HG03565 (cell line): ENCODE data around the gene LMNTD2.
"Not testable (repeated sequence)": the region's sequence is repeated elsewhere in the genome, so short reads cannot be mapped to it uniquely, and the experiment has no call there.

ENCODE experiments used
- ATAC-seq: cut with Tn5 transposase; IDR thresholded peaks from one replicate; pipeline ENCODE4 v1.9.1; 2021; ENCODE audit warnings: mild to moderate bottlenecking, moderate library complexity; ENCODE audit not compliant: unreplicated experiment

Gene LMNTD2

GRCh38 chr11:516918-517685, 43.4 kb downstream of the LMNTD2 start:
- not testable (repeated sequence) for ATAC-seq

- ATAC-seq: no peak
These were observed 44.1 kb downstream of the LMNTD2 start for GRCh38 chr11:516400-516799.

- ATAC-seq: no peak
These were observed 45.4 kb downstream of the LMNTD2 start for GRCh38 chr11:515131-515530.

GRCh38 chr11:514606-515005, 45.9 kb downstream of the LMNTD2 start:
- no peak for ATAC-seq

- ATAC-seq: no peak
These were observed 47.6 kb downstream of the LMNTD2 start for GRCh38 chr11:512761-513595.

- ATAC-seq: no peak
These were observed 51.6 kb downstream of the LMNTD2 start for GRCh38 chr11:508956-509355.

GRCh38 chr11:507727-508515, 52.6 kb downstream of the LMNTD2 start:
- no peak for ATAC-seq

GRCh38 chr11:506995-507726, 53.4 kb downstream of the LMNTD2 start, which contains the start of gene RNH1:
TSS of gene RNH1 (minus strand) at chr11:507242. CDS start at chr11:502162, 5,080 bp downstream.
- ATAC-seq: peak; percentile 30

- ATAC-seq: peak; percentile 44
These were observed 54.1 kb downstream of the LMNTD2 start for GRCh38 chr11:506238-506994.

GRCh38 chr11:504994-505344, 55.6 kb downstream of the LMNTD2 start:
- no peak for ATAC-seq
